Mammary epithelial cell (primary cell): ENCODE measurements around the gene TMPRSS3.

Experiments
- CTCF ChIP-seq, 2 donors: IDR thresholded peaks in 1 of 2; conservative IDR thresholded peaks in 1 of 2; 2 replicates each; pipeline ENCODE4 v1.5.1; 2011 to 2012; ENCODE audit warnings: inconsistent platforms in 2 of 2, low read length in 2 of 2, mild to moderate bottlenecking in 2 of 2, control low read depth in 1 of 2, low read depth in 1 of 2; ENCODE audit not compliant: insufficient read depth in 1 of 2; ENCODE audit errors: extremely low read depth in 1 of 2
- EZH2 ChIP-seq: IDR thresholded peaks from 2 replicates; pipeline ENCODE4 v1.6.1; 2012; ENCODE audit warnings: low read length, inconsistent platforms, borderline replicate concordance

GRCh38 chr21:42419845-42420244 lies 24.0 kb upstream of the TMPRSS3 start:
- no peak for TF ChIP-seq CTCF (conservative IDR thresholded peaks at IDR 0.05 in 1 of 2, IDR thresholded peaks at IDR 0.05 in 1 of 2; ENCODE audit: extremely low read depth in 1 of 2, insufficient read depth in 1 of 2, low read depth in 1 of 2, low read length in 2 of 2)
- no peak for TF ChIP-seq EZH2
